Vagina (tissue), 2 donors: ENCODE data around the gene NRXN2. TPM values are rescaled to one million over a fixed set of nuclear protein-coding genes. Genes with fewer than 3 reads are reported as not detected.

Source experiments
- DNase-seq, 2 donors: peaks; one replicate each; pipeline ENCODE4 v3.0.0-alpha.2; 2017; ENCODE audit errors: extremely low spot score in 2 of 2
- H3K27ac ChIP-seq: fragments of 200-600 bp; sonication (generic); one replicate; pipeline ENCODE4 v1.5.1; 2019
- H3K27me3 ChIP-seq: fragments of 200-600 bp; sonication (generic); one replicate; pipeline ENCODE4 v1.5.1; 2019
- H3K36me3 ChIP-seq, 2 donors: fragments of 200-600 bp; sonication (generic); one replicate each; pipeline ENCODE4 v1.5.1; 2017 to 2019
- H3K4me1 ChIP-seq: fragments of 200-600 bp; sonication (generic); one replicate; pipeline ENCODE4 v1.5.1; 2019
- H3K4me3 ChIP-seq, 2 donors: fragments of 200-600 bp; sonication (generic); 1 replicate in 1 of 2; 2 replicates in 1 of 2; pipeline ENCODE4 v1.5.1; 2016 to 2019
- H3K9me3 ChIP-seq: fragments of 200-600 bp; sonication (generic); one replicate; pipeline ENCODE4 v1.5.1; 2019
- CTCF ChIP-seq, 3 experiments: fragments of 450-650 bp in 2 of 3; fragments of 200-600 bp in 1 of 3; sonication (generic) in 1 of 3; IDR thresholded peaks; one replicate each; pipeline ENCODE4 v1.5.1; 2017 to 2019; ENCODE audit warnings: antibody characterized with exemption in 3 of 3, mild to moderate bottlenecking in 2 of 3, moderate library complexity in 2 of 3
- POLR2A ChIP-seq, 2 donors: fragments of 450-650 bp; IDR thresholded peaks; one replicate each; pipeline ENCODE4 v1.6.1; 2017; ENCODE audit warnings: antibody characterized with exemption in 2 of 2, mild to moderate bottlenecking in 2 of 2, moderate library complexity in 2 of 2
- POLR2AphosphoS5 ChIP-seq, 2 donors: sonication (generic); formaldehyde crosslinking; IDR thresholded peaks; one replicate each; pipeline ENCODE4 v1.9.0; 2017; ENCODE audit warnings: antibody characterized with exemption in 2 of 2, mild to moderate bottlenecking in 2 of 2, low read depth in 1 of 2; ENCODE audit not compliant: insufficient read depth in 1 of 2
- intact Hi-C: fragments of 100-400 bp; cut with DNase I; formaldehyde crosslinking; loops from one replicate; pipeline ENCODE4 v1.15.1; 2023
- total RNA-seq: library from RNA; depleted of rRNA; stranded (reverse); fragments of >200 nt; gene quantifications from one replicate; pipeline ENCODE4 v1.2.3, GENCODE V29; 2016

Gene NRXN2
- total RNA-seq, 1 donor from 2014 or later, result 16.9 TPM

GRCh38 chr11:64569300-64569970, 153.6 kb downstream of the NRXN2 start:
- no peaks in the 10 kb centered on the region for H3K9me3 ChIP-seq
- no peak overlapping the region for H3K27ac ChIP-seq
- H3K27me3 ChIP-seq, result no peaks in the 10 kb centered on the region
- H3K4me3 ChIP-seq, result no peak overlapping the region
- H3K36me3 ChIP-seq, result no peaks in the 10 kb centered on the region
- DNase-seq, result no peak
- intact Hi-C loops, result no loop called here
- H3K4me1 ChIP-seq, result peaks cover 14% of the 10 kb centered on the region
- no peak for TF ChIP-seq POLR2AphosphoS5 (IDR thresholded peaks at IDR 0.05; ENCODE audit: insufficient read depth in 1 of 2, low read depth in 1 of 2)
- no peak for TF ChIP-seq POLR2A (IDR thresholded peaks at IDR 0.05)
- TF ChIP-seq CTCF (IDR thresholded peaks at IDR 0.05), result no peak

GRCh38 chr11:64568584-64569140, 154.3 kb downstream of the NRXN2 start:
- intact Hi-C loops, result no loop called here
- no peak overlapping the region for H3K4me3 ChIP-seq
- no peak overlapping the region for H3K27ac ChIP-seq
- no peaks in the 10 kb centered on the region for H3K36me3 ChIP-seq
- peaks cover 14% of the 10 kb centered on the region for H3K4me1 ChIP-seq
- DNase-seq, result no peak
- H3K9me3 ChIP-seq, result no peaks in the 10 kb centered on the region
- TF ChIP-seq CTCF (IDR thresholded peaks at IDR 0.05), result no peak
- no peak for TF ChIP-seq POLR2AphosphoS5 (IDR thresholded peaks at IDR 0.05; ENCODE audit: insufficient read depth in 1 of 2, low read depth in 1 of 2)
- TF ChIP-seq POLR2A (IDR thresholded peaks at IDR 0.05), result no peak
- H3K27me3 ChIP-seq, result no peaks in the 10 kb centered on the region

- H3K36me3 ChIP-seq, result no peaks in the 10 kb centered on the region
- no peak for TF ChIP-seq CTCF (IDR thresholded peaks at IDR 0.05)
- no peak for TF ChIP-seq POLR2A (IDR thresholded peaks at IDR 0.05)
- TF ChIP-seq POLR2AphosphoS5 (IDR thresholded peaks at IDR 0.05; ENCODE audit: insufficient read depth in 1 of 2, low read depth in 1 of 2), result no peak
- H3K27ac ChIP-seq, result no peak overlapping the region
- H3K27me3 ChIP-seq, result no peaks in the 10 kb centered on the region
- peaks cover 14% of the 10 kb centered on the region for H3K4me1 ChIP-seq
- no peak for DNase-seq
- H3K9me3 ChIP-seq, result no peaks in the 10 kb centered on the region
- intact Hi-C loops, result no loop called here
- no peak overlapping the region for H3K4me3 ChIP-seq
Measured at GRCh38 chr11:64568041-64568571, 154.9 kb downstream of the NRXN2 start.

- Histone ChIP-seq H3K36me3 (no peaks in the 10 kb centered on the region), H3K27ac (peak overlapping the region; percentile 86), H3K4me3 (no peak overlapping the region), H3K27me3 (no peaks in the 10 kb centered on the region), H3K4me1 (peaks cover 14% of the 10 kb centered on the region), H3K9me3 (no peaks in the 10 kb centered on the region)
- intact Hi-C loops, result no loop called here
- no peak for DNase-seq
- TF ChIP-seq POLR2A (IDR thresholded peaks at IDR 0.05) (no peak), CTCF (IDR thresholded peaks at IDR 0.05) (no peak)
Measured at GRCh38 chr11:64566915-64567891, 155.8 kb downstream of the NRXN2 start.
